Kasumi-1 (cell line): ENCODE data around the gene CASD1.

Experiments used
- DNase-seq, 2 experiments: peaks; one replicate each; lab custom pipeline; 2025; lab: John Stamatoyannopoulos, UW

Gene CASD1

DNA sequence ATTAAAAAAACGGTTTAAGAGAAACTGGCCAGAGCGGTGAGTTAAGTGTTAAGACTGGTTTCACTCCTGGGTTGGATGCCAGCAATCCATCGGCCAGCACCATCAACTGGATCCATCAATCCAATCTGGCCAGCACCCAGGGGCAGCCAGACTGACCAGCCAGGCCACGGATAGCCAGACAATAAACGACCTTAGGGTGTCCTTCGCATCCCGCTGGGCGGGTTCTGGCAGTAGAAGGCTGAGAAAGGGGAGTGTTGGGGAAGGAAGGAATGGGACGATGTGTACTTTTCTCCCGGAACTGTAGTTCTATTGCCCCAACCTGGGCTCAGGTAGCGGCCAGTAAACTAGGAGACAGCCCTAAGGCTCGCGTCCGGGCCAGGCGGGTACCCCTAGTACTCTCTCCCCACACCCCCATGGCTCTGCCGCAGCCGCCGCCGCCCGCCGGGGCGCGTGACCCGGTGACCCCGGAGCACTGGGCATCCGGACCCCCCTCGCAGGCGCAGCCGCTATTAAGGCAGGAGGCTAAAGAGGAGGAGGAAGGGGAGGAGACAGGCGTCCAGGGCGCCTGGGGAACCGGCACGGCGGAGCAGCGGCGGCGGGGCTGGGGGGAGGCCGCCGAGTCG is at the start of gene CASD1:
TSS of gene CASD1 (plus strand) at position 546 of the 623 bp plus-strand sequence. CDS start 276 bp downstream, outside the sequence.
- DNase-seq = peak; percentile 47 to 67

DNA sequence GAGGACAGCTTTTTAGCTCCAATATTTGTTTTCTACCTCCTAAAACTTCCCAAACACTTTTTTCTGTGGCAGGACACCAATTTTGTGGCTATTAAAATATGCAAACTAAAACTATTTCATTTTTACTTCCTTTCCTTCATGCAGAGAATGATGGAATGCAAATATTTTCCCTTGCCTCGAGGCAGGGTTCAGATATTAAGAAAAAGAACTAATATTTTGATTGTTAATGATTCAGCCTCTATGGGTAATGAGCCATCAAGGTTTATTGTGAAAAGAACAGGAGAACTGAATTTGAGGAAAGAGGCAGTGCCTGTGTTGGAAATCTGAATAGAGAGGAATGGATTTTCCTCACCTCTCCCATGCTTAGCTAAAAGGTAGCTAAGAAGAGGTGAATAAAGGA is 43.1 kb upstream of the CASD1 start:
- no peak for DNase-seq

DNA sequence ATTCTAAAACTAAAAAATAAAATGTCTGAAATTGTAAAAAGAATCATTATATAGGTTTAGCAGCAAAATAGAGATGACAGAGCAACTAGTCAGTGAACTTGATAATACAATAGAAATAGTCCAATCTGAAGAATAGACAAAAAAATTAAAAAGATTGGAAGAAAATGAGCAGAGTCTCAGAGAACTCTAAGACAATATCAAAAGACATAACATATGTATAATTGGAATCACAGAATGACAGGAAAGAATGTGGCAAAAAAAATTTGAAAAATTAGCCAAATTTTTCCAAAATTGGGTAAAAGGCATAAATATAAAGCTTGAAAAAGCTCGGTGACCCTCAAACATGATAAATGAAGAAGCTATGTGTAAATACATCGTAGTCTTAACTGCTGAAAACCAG is 38.0 kb upstream of the CASD1 start:
- DNase-seq = no peak

DNA sequence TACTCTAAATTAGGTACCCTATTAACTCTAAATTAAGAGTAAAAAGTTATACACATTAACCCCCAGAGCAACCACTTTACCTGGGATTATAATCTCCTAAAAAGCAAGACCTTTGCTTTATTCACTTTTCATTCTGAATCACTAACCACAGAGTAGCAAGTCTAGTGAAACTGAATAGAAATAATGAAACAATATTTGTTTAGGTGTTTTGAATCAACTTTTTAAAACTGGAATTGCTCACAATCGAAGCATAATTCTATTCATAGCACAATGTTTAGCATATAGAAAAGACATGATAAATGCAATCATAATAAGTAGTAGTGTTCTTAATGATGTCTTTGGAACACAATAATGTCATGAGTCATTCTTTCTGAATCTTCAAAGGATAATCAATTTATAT is 37.0 kb upstream of the CASD1 start:
- no peak for DNase-seq

DNA sequence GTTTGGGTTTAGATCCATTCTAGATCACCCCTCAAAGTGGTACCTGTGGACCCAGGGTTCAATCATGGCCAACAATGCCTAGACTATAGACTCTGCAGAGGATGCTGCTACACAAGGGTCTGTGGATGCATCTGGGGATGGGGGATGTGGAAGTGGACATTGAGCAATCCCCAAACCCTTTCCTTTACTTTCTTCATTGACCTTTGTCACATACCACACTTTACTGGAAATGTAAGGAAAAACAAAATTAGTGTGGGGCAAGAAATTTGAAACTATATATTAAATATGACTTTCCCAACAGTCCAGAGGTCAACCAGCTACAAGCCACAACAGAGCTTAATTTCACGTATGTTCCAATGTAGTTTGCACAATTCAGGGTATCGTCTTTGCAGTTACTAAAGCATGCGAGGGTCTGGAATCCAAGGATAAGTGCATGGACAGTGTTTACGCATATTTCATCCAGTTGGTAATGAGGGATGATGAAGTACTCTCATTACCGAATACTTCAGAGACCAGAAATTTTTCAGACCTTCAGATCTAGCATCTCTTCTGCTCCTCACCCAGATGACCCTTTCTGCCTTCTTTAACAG is 33.3 kb upstream of the CASD1 start:
- DNase-seq = no peak

DNA sequence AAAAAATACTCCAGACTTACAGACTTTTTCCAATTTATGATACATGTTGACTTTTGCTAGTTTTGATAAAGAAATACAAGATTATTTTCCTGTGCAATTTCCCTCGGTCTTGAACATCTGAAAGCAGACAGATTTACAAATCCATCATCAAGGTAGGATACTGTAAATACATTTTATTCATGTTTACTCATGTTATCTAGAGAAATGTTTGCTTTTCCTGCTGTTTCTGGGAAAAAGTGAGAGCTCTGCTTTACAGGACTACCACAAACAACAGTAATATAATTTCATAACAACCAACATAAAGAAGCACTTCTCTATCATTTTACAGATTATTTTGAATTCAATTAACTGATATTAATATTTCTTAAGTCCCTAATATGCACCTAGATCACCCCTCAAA is 31.7 kb upstream of the CASD1 start:
- DNase-seq = no peak

DNA sequence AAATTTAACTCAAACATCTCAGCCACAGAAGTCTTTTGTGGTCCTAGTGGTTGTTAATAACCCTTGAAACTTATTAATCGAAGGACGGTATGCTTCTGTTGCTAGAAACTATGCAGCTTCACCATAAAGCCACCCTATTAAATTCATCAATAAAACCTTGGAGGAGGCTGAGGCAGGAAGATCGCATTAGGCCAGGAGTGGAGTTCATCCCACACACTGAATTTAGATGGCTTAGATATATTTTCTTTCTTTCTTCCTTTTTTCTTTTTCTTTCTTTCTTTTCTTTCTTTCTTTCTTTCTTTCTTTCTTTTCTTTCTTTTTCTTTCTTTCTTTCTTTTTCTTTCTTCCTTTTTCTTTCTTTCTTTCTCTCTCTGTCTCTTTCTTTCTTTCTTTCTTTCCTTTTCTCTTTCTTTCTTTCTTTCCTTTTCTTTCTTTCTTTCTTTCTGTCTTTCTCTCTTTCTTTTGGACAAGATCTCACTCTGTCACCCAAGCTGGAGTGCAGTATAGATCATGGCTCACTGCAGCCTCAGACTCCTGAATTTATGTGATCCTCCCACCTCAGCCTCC is 30.9 kb upstream of the CASD1 start:
- DNase-seq = no peak

DNA sequence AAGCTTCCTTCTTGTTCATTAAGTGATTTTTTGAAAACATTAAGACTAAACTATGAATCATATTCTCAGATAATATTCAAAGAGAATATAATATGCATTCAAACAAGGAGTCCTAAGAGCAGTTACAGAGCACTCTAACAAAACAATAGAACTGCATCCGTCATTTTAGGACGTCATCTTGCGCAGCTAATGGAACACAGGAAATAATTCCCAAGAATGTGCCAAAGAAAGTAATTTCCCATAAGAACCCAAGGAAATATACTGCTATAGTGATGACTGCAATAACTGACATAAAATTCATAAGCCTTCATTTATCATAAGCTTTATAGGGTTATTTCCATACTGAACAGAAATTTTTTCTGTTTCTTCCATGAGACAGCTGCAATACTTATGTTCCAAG is 28.3 kb upstream of the CASD1 start:
- no peak for DNase-seq

DNA sequence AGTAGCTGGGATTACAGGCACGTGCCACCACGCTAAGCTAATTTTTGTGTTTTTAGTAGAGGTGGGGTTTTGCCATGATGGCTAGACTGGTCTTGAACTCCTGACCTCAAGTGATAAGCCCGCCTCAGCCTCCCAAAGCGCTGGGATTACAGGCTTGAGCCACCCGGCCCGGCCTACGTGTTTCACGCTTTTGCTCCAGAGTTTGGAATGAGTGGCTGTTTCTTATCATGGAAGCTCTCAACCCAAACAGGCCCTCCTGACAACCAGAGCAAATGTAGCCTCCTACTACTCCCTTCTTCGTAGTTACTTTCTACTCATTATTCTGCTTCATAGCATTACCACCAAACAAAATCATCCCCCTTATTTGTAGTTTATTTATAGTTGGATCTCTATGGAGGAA is 26.8 kb upstream of the CASD1 start:
- no peak for DNase-seq

DNA sequence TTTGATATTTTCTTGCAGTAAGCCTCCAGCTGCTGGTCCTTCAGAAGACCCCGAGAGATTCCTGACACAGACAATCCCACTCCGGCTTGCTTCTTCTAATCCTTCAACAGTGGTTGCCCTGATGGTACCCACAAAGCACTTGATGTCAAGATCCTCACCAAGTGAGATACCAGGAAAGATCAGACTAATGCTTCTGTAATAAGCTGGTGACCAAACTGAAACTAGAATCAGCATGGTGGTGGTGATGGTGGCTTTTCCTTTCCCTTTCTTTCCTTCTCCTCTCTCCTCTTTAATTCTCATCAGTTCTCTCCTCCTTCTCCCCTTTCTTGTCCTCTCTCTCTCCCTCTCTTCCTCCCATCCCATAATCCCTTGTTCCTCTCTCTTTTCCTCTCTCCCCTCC is 25.8 kb upstream of the CASD1 start:
- DNase-seq = no peak

DNA sequence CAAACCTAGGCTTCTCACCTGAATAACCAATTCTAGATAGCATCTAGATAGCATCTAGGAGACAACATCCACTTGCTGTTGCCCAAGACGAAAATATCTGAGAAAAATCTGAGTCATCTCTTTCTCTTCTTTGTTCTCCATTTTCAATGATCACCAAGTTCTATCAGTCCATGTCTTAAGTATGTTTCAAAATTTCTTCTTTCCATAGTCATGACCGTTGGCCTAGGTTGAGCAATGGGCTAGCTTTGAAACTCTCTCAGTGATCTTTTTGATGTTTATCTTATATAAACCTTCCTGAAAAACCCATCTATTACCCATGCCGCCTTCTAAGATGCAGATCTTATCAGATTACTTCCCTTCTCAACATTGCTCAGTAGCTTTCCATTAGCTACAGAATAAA is 23.4 kb upstream of the CASD1 start:
- no peak for DNase-seq

DNA sequence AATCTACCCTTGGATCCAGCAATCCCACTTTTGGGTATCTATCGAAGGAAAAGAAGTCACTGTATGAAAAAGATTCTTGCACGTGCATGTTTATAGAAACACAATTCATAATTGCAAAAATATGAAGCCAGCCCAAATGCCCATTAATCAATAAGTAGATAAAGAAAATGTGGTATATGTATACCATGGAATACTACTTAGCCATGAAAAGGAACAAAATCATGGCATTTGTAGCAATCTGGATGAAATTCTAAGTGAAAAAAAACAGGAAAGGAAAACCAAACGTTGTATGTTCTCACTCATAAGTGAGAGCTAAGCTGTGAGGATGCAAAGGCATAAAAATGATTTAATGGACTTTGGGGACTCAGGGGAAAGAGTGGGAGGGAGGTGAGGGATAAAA is 18.2 kb upstream of the CASD1 start:
- DNase-seq = no peak

DNA sequence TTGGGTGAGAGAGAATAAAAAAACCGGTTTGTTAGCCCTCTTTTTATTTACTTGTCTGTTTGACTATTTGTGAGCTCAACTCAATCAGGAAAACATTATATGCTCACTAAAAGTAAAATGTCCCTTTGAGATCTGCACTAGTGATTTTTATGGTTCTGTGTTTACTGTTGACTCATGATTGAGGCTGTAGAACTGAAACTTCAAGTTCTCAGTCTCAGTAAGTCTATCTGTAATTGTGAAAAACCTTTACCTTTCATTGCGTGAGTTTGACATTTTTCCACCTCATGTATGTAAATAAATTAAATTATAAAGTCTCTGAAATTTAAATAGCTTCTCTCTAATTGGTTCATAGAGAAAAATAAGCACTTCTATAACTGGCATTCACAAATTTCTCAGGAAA is 17.0 kb upstream of the CASD1 start:
- DNase-seq = no peak

DNA sequence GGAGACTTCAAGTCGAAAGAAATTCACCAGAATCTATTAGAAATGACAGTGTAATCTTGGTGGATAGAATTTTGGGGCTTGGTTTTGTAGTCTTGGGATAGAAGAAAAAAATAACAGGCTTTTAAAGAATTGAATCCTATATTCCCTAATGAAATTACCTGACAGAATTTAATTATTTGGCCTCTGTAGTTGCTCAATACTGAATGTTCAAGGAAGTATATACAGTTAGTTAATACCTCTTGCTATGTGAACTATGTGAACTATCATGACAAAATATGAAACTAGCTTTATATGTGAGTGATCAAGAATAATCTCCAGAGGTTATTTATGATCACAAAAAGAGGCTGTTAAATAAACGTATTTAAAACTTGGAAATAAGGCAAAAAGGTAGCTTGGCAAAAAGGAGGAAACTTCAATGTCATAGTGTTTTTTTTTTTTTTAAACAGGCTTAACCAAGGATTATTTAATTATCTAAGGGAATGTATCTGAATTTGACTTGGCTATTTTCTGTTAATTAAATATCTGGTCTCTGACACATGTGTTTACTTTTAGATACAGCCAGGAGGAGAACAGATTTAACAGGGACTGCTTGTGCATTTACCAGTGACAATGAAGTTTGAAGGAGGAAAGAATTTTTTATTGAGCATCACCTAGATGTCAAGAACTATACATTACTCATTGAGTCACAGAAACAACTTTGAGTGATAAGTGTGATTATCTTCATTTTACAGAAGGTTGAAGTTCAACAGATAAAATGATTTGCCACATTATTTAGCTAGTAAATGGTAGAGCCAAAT is 11.5 kb upstream of the CASD1 start:
- DNase-seq = no peak

DNA sequence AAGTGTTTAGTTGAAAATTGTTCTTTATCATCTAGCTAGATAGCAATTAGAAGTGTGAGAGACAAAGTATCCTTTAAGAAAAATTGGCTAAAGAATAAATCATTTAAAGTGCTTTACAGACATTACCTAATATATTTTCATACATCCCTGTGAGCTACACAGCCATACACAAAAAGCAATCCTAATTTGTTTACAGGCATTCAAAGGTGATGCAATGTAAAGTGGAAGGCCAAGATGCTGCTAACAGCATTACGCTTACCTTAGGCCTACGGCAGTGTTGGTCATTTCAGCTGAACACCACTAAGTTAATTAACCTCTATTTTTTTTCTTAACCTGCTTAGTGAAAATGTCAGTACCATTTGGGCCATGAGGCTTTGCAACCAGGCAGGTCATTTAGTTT is 10.7 kb upstream of the CASD1 start:
- no peak for DNase-seq

DNA sequence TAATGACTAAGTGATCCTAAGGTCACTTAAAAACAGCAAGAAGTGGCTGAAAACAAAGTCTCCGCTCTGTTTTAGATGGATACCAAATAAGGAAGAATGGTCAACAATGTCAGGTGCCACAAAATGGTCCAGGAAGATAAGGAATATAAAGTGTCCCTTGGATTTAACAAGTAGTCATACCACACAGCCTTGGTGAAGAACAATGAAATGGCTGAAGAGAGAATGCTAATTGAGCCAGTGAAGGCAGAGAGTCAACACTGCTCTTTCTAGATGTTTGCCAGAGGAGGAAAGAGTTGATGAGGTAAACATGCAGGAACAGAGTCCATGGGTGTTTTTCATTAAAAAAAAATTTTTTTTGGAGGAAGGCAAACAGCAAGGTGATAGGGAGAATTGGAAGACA is 2.1 kb upstream of the CASD1 start:
- DNase-seq = no peak

DNA sequence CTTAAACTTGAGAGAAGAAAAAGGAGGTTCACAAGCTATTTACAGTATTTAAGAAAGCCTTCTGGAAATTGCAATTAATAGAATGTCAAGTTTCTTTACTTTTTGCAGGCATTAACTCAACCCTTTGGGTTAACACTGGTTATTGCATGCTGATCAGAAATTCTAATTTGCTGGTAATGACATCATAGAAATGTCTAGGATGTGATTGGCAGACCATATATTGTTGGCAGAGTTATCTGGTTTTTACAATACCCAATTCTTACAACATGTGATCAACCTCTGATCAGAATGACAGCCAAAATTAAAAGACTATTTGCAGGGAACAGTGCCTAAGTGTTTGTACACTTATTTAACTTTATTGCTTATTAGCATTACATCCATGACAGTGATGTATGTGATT is 1.6 kb upstream of the CASD1 start:
- no peak for DNase-seq

DNA sequence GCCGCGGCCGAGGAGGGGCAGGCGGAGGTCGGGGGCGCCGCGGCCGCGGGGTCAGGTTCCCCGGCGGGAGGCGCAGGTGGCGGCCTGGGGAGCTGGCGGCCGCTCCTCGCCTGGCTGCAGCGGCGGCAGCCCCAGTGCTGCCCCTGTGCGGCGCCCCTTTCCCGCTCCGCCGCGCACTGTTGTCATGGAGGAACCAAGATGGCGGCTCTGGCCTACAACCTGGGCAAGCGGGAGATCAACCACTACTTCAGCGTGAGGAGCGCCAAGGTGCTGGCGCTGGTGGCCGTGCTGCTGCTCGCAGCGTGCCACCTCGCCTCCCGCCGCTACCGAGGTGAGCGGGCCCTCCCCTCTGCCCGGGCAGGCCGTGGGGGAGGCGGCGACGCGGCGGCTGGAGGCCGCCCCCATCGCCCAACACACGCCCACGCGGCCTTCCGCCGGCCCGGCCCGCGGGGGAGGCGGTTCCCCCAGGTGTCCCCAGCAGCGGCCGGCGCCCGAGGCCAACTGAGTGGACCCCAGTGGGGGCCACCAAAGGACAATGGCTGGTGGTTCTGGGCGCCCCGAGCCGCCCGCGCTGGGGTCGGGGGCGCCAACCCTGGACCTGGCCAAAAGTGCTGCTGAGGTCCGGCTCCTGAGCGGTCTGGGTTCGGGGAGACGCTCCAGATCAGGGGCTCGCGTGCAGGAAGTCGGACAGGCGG is 425 bp downstream of the CASD1 start:
- DNase-seq = peak; percentile 41 to 42

DNA sequence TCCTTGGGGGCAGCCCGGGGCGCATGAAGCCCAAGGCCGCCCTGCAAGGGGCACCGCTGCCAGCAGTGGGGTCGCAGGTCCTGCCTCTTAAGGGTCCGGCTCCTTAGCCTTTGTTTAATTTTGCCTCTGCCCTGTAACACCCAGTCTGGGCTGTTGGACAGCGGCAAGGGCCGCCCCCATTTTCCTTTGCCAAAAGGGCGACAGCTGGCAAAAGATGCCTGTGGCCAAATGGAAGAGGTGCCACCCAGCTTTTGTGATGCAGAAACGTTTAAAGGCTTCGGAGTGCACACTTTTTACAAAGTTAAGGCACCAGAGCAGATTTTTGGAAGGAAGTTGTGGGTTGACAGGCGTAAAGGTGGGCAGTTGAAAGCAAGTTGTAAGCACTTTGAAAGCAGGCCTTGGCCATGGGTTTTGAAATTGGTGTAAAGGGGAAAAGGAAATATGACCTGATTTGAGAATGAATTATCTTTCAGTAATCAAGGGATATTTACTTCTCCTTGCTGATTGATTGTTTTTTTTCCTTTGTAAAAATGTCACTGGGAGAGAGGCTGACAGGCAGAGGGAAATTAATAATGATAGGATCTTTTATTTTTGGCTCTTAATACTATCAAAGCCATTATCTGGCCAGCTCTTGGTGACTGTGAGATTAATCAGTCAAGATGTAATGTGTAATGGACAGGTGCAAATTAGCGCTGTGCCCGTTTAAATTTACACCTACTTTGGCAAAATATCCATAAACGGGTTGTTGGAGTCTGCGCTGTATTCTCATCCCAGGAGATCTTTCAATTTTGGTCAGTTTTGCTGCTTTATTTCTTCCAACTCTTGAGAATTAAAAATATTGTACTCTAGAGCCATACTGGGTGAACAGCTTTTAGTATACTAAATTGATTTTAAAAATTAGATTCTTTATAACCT is 1.2 kb downstream of the CASD1 start:
- DNase-seq = peak; percentile 21 to 42

DNA sequence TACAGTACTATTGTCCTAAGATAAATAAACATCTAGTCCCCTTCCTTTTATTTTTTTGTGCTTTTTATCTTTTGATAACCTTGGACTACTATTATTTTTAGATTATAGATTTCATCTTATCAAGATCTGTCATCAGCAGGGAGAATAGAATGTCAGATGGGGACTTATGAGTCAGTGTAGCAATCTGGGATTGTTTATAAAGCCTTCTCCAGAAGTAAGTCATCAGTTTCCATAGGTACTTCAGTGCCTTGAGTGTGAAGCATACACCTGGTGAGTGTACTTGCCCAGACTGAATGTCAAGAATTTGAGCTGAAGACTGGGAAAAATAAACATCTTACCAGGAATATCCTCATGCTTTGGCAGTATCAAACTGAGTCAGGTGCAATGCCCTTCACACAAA is 2.1 kb downstream of the CASD1 start:
- DNase-seq = no peak
